HTR-8/SVneo (cell line): ENCODE measurements around the gene MALRD1.

Source experiments
- DNase-seq: peaks from one replicate; pipeline ENCODE4 v3.0.0; 2011; ENCODE audit warnings: low spot score, mixed read lengths; ENCODE audit not compliant: insufficient read length
- FAIRE-seq: peaks from 2 replicates; lab custom pipeline; 2011; peaks lifted over from hg19 to GRCh38; lab: Jason Lieb, UNC

MALRD1 gene

DNA sequence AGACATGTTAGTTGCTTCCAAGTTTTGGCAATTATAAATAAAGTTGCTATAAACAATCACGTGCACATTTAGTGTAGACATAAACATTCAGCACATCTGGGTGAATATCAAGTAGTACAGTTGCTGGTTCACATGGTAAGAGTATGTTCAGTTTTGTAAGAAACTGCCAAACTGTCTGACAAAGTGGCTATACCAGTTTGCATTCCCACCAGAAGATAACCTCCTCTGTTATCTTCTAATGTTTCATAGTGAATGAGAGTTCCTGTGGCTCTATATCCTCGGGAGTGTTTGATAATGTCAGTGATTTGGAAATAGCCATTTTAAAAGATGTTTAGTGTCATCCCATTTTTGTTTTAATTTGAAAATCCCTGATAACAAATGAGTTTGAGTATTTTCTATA is 508.1 kb downstream of the MALRD1 start:
- DNase-seq: no peak
- FAIRE-seq: no peak

DNA sequence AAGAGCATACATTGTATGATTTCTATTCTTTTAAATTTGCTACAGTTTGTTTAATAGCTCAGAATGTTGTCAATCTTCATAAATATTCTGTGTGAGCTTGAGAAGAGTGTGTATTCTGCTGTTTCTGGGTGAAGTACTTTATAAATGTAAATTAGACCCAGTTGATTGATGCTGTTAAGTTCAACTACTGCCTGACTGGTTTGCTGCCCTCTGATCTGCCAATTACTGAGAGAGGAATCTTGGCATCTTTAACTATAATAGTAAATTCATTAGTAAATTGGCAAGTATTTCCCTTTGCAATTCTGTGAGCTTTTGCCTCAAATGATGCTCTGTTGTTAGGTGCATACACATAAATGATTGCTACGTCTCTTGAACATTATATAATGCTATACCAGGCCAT is 512.6 kb downstream of the MALRD1 start:
- no peak for DNase-seq
- FAIRE-seq: no peak

DNA sequence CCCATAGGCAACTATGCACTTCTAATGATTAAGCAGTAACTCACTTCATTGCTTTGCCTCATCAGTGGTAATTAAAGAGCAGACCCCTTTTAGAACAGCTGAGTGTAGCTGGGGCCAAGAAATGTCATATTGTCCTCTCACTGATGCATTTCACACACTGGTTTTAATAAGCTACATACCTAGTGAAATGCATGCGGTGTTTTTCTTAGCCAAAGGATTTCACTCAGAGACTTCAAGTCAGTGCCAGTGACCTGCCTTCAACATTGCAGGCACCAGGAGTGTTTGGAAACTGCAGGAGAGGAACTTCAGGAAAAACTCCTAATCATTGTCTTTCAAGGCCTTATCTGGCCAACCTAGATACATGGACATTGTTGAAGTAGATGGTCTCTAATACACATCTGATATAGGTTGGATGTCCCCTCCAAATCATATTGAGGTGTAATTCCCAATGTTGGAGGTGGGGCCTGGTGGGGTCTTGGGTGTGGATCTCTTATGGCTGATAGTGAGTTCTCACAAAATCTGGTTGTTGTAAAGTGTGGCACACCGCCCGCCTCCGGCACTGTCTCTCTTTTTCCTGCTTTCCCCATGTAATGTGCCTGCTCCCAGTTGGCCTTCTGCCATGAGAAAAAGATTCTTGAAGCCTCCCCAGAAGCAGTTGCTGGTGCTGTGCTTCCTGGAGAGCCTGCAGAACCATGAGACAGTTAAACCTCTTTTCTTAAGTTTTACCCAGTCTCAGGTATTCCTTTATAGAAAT is 515.0 kb downstream of the MALRD1 start:
- no peak for DNase-seq
- no peak for FAIRE-seq

DNA sequence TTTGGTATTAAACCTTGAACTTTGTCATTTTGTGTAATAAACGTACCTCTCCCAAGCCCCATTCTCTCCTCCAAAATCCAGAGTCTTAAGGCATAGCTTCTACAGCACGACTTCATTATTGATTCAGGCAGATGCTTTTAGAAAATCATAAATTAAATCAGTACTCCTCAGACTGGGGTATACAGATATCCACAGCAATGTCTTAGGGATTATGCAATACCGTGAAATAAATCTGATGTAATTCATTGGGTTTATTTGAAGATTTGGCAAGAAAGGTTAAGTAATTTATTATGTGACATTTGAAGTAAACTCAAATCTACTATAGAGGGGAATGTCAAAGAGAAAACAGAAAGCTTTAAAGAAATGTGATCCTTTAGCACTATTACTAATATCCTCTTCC is 521.5 kb downstream of the MALRD1 start:
- no peak for DNase-seq
- FAIRE-seq: no peak

DNA sequence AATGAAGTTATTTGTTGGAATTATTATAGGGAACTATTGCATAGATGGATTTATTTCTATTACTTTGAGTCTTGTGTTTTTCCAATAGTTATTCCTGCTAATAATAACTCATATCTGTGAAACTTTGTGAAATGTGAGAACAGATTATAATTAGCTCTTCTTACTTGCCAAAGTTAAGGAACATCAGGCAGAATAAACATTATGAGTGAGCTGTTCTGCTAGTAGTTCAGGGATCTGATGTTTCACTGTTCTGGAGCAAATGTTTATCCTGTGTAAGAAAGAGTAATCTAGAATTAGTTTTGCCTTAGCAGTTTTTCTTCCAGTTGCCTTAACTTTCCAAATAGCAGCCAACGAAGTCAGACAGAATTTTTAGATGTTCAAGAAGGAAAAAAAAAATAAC is 522.4 kb downstream of the MALRD1 start:
- FAIRE-seq (no peak), DNase-seq (no peak)

DNA sequence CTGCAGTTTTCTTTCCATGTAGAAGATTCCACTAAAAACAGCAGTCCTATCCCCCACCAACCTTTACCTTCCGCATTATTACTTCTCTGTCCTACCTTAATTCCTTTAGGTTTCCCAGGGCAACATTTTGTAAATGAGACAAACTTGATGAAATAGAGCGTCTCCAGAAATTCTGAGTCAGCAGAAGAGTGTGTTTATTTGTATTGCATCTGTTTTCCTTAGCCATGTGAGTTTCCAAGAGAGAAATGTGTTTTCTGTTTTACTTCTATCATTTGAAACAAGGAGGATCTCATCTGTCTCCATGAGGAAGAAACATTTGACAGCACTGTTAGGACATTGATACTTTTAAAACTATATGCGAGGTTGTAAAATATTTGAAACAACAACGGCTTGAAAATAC is 523.5 kb downstream of the MALRD1 start:
- DNase-seq (no peak), FAIRE-seq (no peak)

DNA sequence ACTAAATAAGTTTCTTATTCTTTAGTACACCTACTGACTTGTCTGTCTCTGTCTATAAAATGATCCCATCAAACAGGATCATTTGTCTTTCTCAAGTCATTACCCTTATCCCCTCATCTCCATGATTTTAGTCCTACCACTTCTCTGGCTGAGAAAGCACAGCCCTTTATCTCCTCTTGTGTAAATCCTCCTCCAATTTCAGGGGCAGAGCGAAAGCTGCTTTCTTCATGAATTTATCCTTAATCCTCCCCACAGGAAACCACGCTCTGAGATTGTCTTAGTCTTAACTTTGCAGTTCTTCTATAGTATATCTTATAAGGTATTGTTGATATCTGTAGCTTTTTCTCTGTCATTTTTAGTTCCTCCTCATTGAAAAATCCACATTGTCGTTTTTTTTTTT is 528.0 kb downstream of the MALRD1 start:
- FAIRE-seq: no peak
- no peak for DNase-seq

DNA sequence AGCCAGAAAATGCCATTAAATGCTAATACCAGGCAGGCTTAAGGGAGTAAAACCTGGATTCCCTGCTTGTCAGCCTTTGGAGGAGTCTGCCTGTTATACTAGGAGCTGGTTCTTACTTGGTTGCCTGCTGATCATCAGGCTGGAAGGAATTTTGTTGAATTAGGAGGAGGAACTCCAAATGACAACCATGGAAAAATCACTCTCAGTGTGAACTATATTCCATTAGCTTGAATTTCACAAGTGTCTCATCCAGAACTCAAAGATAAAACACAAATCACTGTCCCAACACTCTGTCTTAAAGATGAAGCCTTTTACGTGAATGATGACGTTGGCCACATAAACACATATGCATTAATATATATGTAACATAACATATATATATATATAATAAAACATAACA is 528.8 kb downstream of the MALRD1 start:
- FAIRE-seq: no peak

DNA sequence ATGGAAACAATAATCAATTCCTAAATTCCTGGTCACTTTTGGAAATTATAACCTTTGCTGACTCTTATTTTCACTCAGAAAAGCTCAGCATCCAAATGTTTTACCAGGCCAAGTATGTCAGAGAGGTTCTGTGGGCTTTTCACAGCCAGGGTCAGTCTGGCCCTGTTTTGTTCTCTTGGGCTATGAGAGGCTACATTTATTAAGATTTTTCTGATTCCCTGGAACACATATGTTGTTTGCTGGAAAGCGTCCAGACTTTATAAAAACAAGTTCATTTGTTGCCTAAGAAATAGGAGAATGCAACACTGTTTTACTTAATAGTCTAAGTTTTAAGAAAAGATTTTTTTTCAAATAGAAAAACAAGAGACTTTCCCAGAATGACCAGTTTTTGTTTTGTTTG is 529.2 kb downstream of the MALRD1 start:
- FAIRE-seq (no peak), DNase-seq (no peak)

More for the DNA sequence above, 528.8 kb downstream of the MALRD1 start:
- no peak for DNase-seq

DNA sequence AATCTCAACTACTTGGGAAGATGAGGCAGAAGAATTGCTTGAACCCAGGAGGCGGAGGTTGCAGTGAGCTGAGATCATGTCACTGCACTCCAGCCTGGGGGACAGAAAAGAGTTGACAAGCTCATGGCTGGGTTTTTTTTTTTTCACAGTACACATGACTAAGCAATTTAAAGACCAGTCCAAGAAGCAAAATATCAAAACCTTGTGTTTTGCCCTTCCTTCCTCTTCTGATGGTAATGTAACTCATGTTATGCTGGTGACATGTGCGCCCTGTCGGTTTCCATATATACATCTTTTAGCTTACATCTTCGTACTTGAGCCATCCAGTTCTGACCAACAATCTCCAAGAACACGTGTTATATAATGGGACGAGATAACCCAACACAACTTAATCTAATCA is 530.0 kb downstream of the MALRD1 start:
- FAIRE-seq: no peak
- no peak for DNase-seq

DNA sequence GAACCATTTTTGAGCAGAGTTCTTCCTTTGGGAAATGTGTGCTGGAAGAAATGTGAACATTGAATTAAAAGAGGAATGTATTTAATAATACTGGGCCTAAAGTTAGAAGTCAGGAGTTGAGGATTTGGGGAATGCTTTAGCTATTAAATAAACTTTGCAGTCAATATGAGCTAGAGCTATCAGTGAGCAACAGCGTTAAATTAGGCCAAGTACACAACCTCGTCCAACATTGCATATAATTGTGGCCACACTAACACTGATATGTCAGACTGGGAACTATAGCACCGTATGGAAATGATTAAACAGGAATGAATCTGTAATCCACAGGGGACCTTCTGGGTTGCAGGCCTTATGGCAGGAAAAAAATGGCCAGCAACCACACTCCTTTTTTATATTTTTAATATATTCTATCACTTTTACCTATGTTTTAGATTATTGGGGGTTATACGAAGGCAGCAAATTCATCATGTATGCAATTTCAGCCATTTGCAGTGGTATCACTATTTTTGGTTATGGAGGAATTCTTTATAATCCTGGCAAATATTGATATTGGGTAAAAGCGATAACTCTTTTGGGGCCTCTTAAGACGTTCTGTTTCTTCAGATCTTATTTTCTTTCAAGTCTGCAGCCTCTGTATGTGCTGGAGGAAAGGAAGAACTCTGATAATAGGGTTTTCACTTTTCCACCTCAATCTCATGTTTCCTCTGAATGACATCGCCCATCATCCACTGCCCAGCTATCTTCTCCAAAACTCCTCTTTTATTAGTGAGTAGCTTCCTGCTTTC is 531.4 kb downstream of the MALRD1 start:
- DNase-seq (no peak), FAIRE-seq (no peak)

DNA sequence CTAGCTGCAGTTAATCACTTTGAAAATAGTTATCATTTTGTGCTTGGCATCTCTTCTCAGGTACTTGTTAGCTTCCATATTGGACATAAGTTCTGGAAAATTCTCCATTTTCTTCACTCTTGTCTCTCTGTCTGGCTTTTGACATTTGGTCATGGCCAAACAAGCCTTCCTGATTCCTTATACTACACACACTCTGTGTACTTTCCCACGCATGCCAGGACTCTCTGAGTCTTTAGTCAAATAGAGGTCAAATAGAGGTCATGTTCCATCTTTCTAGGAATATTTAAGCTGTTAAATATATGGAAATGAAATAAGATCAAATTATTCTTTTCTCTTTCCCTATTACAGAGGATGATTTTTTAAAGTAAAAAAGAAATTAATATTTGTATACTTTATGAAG is 532.1 kb downstream of the MALRD1 start:
- FAIRE-seq (no peak), DNase-seq (no peak)

DNA sequence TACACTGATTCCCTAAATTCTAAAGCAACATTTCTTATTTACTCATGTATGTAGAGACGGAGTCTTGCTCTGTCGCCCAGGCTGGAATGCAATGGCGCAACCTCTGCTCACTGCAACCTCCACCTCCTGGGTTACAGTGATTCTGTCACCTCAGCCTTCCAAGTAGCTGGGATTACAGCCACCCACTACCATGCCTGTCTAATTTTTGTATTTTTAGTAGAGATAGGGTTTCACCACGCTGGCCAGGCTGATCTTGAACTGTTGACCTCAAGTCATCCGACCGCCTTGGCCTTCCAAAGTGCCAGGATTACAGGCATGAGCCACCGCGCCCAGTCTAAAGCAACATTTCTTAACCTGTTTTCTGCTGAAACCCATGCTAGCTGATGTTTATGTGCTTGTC is 540.0 kb downstream of the MALRD1 start:
- FAIRE-seq: no peak
- DNase-seq: no peak

DNA sequence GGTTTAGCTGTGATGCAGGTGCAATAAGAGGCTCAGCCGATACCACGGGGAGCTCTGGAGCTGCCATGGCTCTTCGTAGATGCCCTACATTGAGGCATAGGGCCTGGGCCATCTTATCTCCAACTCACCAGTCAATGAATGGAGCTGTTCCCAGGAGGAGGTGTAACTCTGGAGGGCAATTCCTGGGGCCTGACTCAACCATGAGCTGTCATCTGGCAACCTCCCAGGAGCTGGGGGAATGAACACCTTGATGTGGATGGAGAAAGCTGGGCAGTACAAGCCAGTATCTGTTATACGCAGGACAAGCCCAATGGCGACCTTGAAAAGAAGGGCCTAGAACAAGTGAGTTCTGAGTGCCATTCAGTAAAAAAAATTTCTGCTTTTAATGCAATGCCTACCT is 543.7 kb downstream of the MALRD1 start:
- FAIRE-seq (no peak), DNase-seq (no peak)

DNA sequence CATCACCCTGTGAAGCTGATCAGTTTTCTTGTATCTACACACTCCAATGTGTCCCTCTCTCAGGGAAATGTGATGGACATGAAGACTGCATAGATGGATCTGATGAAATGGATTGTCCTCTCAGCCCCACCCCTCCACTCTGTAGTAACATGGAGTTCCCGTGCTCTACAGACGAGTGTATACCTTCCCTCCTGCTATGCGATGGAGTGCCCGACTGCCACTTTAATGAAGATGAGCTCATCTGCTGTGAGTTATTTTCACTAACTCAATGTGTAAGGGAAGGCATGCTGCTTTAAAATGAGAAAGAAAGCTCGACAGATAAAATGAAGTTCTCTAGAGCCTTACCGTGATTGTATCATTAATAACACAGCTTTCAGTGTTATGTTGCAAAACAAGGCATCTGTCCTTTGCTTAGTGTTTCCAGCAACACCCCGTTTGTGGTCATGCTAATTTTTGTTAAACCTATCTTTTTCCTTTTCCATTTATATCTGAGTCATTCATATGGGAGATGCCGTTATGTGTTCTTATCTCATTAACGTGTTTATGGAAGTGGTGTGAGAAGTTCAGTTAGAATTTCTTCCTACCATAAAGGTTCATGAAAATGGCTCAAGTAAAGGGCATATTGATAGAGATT is 546.7 kb downstream of the MALRD1 start:
- DNase-seq (no peak), FAIRE-seq (no peak)

DNA sequence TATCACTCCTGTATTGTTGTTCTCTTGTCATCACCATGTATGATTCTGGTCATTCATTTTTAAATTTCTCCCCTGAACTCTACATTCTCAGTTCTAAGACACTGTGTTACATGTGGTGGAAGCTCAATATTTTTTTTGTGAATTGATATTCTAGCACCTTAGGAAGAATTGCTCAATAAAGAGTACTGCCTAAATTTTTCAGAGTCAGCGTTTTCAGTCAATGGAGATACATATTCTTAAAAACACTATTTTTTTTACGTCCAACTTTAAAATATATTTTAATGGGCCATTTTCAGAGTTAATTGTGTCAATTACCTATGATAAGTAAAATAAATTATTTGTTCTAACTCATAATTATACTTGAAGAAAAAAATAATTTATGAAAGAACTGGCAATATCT is 557.2 kb downstream of the MALRD1 start:
- FAIRE-seq: no peak
- DNase-seq: no peak

DNA sequence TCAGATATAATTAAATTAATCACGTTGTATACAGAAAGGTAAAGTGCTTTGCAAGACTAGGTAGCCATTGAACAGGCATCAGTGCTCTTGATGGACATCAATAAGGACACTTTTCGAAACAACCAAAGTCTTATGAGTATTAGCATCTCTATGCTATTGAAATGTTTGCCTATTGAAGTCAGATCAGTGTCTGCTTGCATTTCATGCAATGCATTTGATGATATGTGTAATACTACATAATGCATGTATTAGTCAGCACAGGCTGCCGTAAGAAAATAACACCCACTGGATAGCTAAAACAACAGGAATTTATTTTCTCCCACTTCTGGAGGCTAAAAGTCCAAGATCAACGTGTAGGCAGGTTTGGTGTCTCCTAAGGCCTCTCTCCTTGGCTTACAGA is 558.4 kb downstream of the MALRD1 start:
- FAIRE-seq (no peak), DNase-seq (no peak)

DNA sequence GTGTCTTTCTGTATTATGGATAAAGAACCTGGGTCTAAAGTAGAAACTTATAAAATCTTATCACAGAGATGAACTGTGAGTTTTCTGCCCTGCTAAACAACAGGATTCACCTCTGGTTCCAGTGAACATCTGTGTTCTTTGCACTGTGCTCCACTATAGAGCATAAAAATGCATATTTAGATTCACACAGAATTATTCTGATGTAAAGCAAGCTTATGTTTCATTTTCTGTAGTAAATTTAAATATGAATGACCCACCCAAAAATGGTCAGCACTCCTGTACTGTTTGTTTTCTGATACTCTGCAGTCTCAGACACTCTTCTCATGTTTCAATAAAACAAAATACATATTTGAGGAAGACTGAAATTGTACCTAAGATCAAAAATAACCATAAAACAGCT is 563.2 kb downstream of the MALRD1 start:
- DNase-seq (no peak), FAIRE-seq (no peak)

DNA sequence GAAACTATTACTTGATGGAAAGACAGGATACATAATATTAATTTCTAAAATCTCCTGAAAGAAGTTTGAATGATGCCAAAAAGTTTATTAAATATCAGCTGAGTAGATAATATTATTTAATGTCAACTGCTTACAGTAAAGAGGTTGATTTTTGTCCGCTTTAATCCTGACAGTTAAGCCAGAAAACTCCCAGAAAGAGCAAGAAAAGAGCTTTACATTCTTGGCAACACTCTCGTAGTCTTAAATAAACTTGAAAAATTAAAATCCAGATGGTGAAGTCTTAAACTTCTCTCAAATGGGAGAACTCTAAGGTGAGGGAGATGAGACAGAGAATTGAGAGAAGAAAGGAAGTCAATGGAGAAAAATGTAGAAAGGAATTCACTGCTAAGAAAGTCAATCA is 568.4 kb downstream of the MALRD1 start:
- FAIRE-seq: no peak

DNA sequence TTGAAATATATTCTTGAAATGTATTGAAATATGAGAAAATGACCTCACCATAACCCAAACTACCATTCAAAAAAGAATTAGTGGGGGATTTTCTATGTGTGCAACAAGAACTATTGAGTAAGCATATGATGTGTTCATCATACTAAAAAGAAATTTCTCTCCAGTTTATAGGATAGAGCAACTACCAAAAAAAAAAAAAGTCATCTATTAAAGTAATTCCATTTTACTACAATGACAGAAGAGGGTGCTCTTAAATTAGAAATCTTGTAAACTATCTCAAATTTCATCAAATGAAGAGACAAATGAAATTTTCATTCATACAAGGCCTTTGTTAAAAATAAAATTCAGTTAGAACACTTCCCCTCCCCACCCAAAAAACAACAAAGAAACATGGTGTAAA is 572.2 kb downstream of the MALRD1 start:
- DNase-seq: no peak
- no peak for FAIRE-seq

More for the DNA sequence above, 568.4 kb downstream of the MALRD1 start:
- DNase-seq: no peak

DNA sequence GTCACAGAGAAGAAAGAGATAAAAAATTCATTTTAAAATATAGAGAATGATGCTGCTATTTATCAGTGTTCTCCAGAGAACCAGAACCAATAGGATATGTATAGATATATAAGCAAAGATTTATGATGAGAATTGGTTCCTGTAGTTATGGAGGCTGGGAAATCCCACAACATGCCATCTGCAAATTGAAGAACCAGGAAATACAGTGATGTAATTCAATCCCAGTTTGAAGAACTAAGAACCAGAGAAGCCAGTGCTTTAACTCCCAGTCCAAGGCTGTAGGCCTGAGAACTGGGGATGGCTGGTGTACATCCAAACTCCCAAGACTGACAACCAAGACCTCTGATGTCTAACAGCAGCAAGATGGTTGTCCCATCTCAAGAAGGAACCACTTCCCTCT is 574.7 kb downstream of the MALRD1 start:
- FAIRE-seq: no peak

More for the DNA sequence above, 574.7 kb downstream of the MALRD1 start:
- no peak for DNase-seq
